H1 (cell line): Measurements from ENCODE around the gene HELZ2. TPM values are rescaled to one million over a fixed set of nuclear protein-coding genes. Genes with fewer than 3 reads are reported as not detected.
A peak's percentile ranks its signal among the peaks of the same experiment; 100 is the strongest.

Experiments used
- CTCF ChIA-PET: fragments of 300-600 bp; sonication (Branson Sonifier 250); formaldehyde crosslinking; loops from one replicate; lab custom pipeline; 2021; ENCODE audit not compliant: partially characterized antibody; lab: Charles Lee
- POLR2A ChIA-PET: fragments of 300-600 bp; sonication (Branson Sonifier 250); formaldehyde crosslinking; loops from one replicate; lab custom pipeline; 2021; ENCODE audit warnings: inconsistent platforms; ENCODE audit not compliant: partially characterized antibody; lab: Charles Lee
- DNase-seq, 2 experiments: peaks; one replicate each; pipeline versions ENCODE4 v3.0.0 to v3.0.0-alpha.2; 2010 to 2022; ENCODE audit warnings: low spot score in 2 of 2, low read depth in 1 of 2, mixed read lengths in 1 of 2
- FAIRE-seq: peaks from 2 replicates; lab custom pipeline; 2011; peaks lifted over from hg19 to GRCh38; lab: Jason Lieb, UNC
- H2AFZ ChIP-seq: 2 replicates; pipeline ENCODE4 v1.8.1; 2012; ENCODE audit warnings: low read length, inconsistent platforms
- H2AK5ac ChIP-seq: 2 replicates; pipeline ENCODE4 v1.6.1; 2013; ENCODE audit warnings: low read depth, low read length
- H2BK120ac ChIP-seq: replicated peaks from 2 replicates; pipeline ENCODE3; 2013; ENCODE audit warnings: low read depth, low read length, inconsistent platforms
- H2BK12ac ChIP-seq: 2 replicates; pipeline ENCODE4 v1.6.1; 2013; ENCODE audit warnings: low read depth, low read length
- H2BK15ac ChIP-seq: 2 replicates; pipeline ENCODE4 v1.6.1; 2013; ENCODE audit warnings: low read length
- H2BK20ac ChIP-seq: 2 replicates; pipeline ENCODE4 v1.6.1; 2013; ENCODE audit warnings: low read length
- H2BK5ac ChIP-seq: 2 replicates; pipeline ENCODE4 v1.6.1; 2013; ENCODE audit warnings: low read depth, low read length
- H3K14ac ChIP-seq: 2 replicates; pipeline ENCODE4 v1.6.1; 2013; ENCODE audit warnings: inconsistent platforms; ENCODE audit not compliant: insufficient read length
- H3K18ac ChIP-seq: 2 replicates; pipeline ENCODE4 v1.6.1; 2013; ENCODE audit warnings: low read length; ENCODE audit errors: extremely low read depth
- H3K23ac ChIP-seq: 2 replicates; pipeline ENCODE4 v1.6.1; 2013; ENCODE audit warnings: inconsistent platforms; ENCODE audit not compliant: insufficient read length
- H3K23me2 ChIP-seq: 2 replicates; pipeline ENCODE4 v1.6.1; 2013; ENCODE audit warnings: low read depth, low read length
- H3K27ac ChIP-seq: 2 replicates; pipeline ENCODE4 v1.6.1; 2011; ENCODE audit warnings: low read depth, low read length, inconsistent platforms
- H3K27me3 ChIP-seq, 4 experiments: replicated peaks in 1 of 4; 1 replicate in 1 of 4; 2 replicates in 3 of 4; pipeline versions ENCODE4 v1.6.1 to v1.8.1; 2011 to 2013; ENCODE audit warnings: low read length in 3 of 4, mild to moderate bottlenecking in 3 of 4, inconsistent platforms in 2 of 4, mixed read lengths in 2 of 4, moderate library complexity in 1 of 4; ENCODE audit not compliant: control insufficient read depth in 3 of 4, insufficient read depth in 3 of 4; ENCODE audit errors: extremely low read depth in 1 of 4
- H3K36me3 ChIP-seq, 4 experiments: 2 replicates each; pipeline versions ENCODE4 v1.6.1 to v1.8.1; 2011 to 2013; ENCODE audit warnings: mild to moderate bottlenecking in 4 of 4, low read length in 3 of 4, moderate library complexity in 2 of 4, control low read depth in 1 of 4, inconsistent platforms in 1 of 4; ENCODE audit not compliant: insufficient read depth in 4 of 4, control insufficient read depth in 2 of 4
- H3K4ac ChIP-seq: replicated peaks from 2 replicates; pipeline ENCODE3; 2013; ENCODE audit warnings: low read length, low read depth, mixed read lengths, inconsistent platforms; ENCODE audit not compliant: insufficient read length
- H3K4me1 ChIP-seq, 4 experiments: replicated peaks in 1 of 4; 1 replicate in 1 of 4; 2 replicates in 3 of 4; pipeline versions ENCODE4 v1.6.1 to v1.8.1; 2011 to 2013; ENCODE audit warnings: low read length in 3 of 4, inconsistent platforms in 2 of 4, mixed read lengths in 1 of 4; ENCODE audit not compliant: insufficient read depth in 4 of 4, control insufficient read depth in 3 of 4
- H3K4me2 ChIP-seq, 2 experiments: 2 replicates each; pipeline versions ENCODE4 v1.6.1 to v1.8.1; 2011 to 2013; ENCODE audit warnings: low read depth in 2 of 2, low read length in 2 of 2, control low read depth in 1 of 2, inconsistent platforms in 1 of 2, mild to moderate bottlenecking in 1 of 2; ENCODE audit not compliant: insufficient read depth in 1 of 2
- H3K4me3 ChIP-seq, 4 experiments: fragments of 200-600, 300-600 bp in 1 of 4; sonication (generic), shearing (Covaris generic), sonication (Bioruptor Twin) in 1 of 4; 2 replicates each; pipeline versions ENCODE4 v1.5.1 to v1.8.1; 2011 to 2016; ENCODE audit warnings: low read length in 4 of 4, low read depth in 3 of 4, control low read depth in 2 of 4, inconsistent platforms in 2 of 4, mild to moderate bottlenecking in 2 of 4, mixed read lengths in 1 of 4, moderate library complexity in 1 of 4; ENCODE audit not compliant: insufficient read depth in 2 of 4; ENCODE audit errors: extremely low read depth in 1 of 4
- H3K56ac ChIP-seq: replicated peaks from 2 replicates; pipeline ENCODE3; 2013; ENCODE audit warnings: low read depth, mild to moderate bottlenecking, mixed read lengths, low read length, inconsistent platforms; ENCODE audit not compliant: insufficient read length
- H3K79me1 ChIP-seq: 2 replicates; pipeline ENCODE4 v1.6.1; 2013; ENCODE audit warnings: low read depth, low read length, control low read depth
- H3K79me2 ChIP-seq, 2 experiments: 2 replicates each; pipeline versions ENCODE4 v1.6.1 to v1.8.1; 2012 to 2013; ENCODE audit warnings: low read length in 2 of 2, mild to moderate bottlenecking in 2 of 2, inconsistent platforms in 1 of 2; ENCODE audit not compliant: insufficient read depth in 2 of 2, control insufficient read depth in 1 of 2
- H3K9ac ChIP-seq, 4 experiments: replicated peaks in 1 of 4; 1 replicate in 1 of 4; 2 replicates in 3 of 4; pipeline versions ENCODE4 v1.6.1 to v1.8.1; 2011 to 2013; ENCODE audit warnings: low read depth in 3 of 4, low read length in 3 of 4, control low read depth in 2 of 4, mild to moderate bottlenecking in 2 of 4, moderate library complexity in 2 of 4, inconsistent platforms in 1 of 4; ENCODE audit errors: extremely low read depth in 1 of 4
- H3K9me3 ChIP-seq, 2 experiments: 2 replicates each; pipeline versions ENCODE4 v1.6.1 to v1.8.1; 2012 to 2013; ENCODE audit warnings: mild to moderate bottlenecking in 2 of 2, moderate library complexity in 2 of 2, control low read depth in 1 of 2, inconsistent platforms in 1 of 2, low read depth in 1 of 2, low read length in 1 of 2, mixed read lengths in 1 of 2; ENCODE audit not compliant: insufficient read depth in 2 of 2
- H4K20me1 ChIP-seq, 2 experiments: replicated peaks in 1 of 2; 2 replicates each; pipeline versions ENCODE3 to v1.8.1; 2011 to 2013; ENCODE audit warnings: inconsistent platforms in 2 of 2, low read length in 2 of 2, mild to moderate bottlenecking in 1 of 2; ENCODE audit not compliant: insufficient read depth in 2 of 2, control insufficient read depth in 1 of 2
- H4K5ac ChIP-seq: 2 replicates; pipeline ENCODE4 v1.6.1; 2013; ENCODE audit warnings: low read length, low read depth, mixed read lengths, inconsistent platforms; ENCODE audit not compliant: insufficient read length
- H4K8ac ChIP-seq: 2 replicates; pipeline ENCODE4 v1.8.0; 2013; ENCODE audit warnings: mild to moderate bottlenecking, moderate library complexity, low read length, inconsistent platforms; ENCODE audit not compliant: insufficient read depth; ENCODE audit errors: extremely low read depth
- H4K91ac ChIP-seq: replicated peaks from 2 replicates; pipeline ENCODE3; 2013; ENCODE audit warnings: low read length, mixed read lengths, inconsistent platforms; ENCODE audit not compliant: insufficient read length
- BACH1 ChIP-seq: IDR thresholded peaks from 2 replicates; pipeline ENCODE4 v1.6.1; 2012; ENCODE audit warnings: low read length, improper control_type of control experiment
- CBX5 ChIP-seq: fragments of 300-800, 300-1000 bp; sonication (generic); IDR thresholded peaks from 2 replicates; pipeline ENCODE4 v1.7.1; 2016; ENCODE audit warnings: antibody characterized with exemption, low read length, low read depth
- EZH2 ChIP-seq: fragments of 200-600 bp; sonication (generic); IDR thresholded peaks from 2 replicates; pipeline ENCODE4 v1.7.1; 2012; ENCODE audit warnings: low read depth, mild to moderate bottlenecking, moderate library complexity, low read length, inconsistent platforms; ENCODE audit not compliant: severe bottlenecking
- JUN ChIP-seq: IDR thresholded peaks from 2 replicates; pipeline ENCODE4 v1.6.1; 2011; ENCODE audit warnings: low read depth, mild to moderate bottlenecking, improper control_type of control experiment, low read length
- JUND ChIP-seq: IDR thresholded peaks from 2 replicates; pipeline ENCODE4 v1.6.1; 2011; ENCODE audit warnings: mild to moderate bottlenecking, improper control_type of control experiment, low read length
- PHF8 ChIP-seq: fragments of 200-600 bp; sonication (generic); conservative IDR thresholded peaks from 2 replicates; pipeline ENCODE4 v1.7.1; 2012; ENCODE audit warnings: low read depth, mild to moderate bottlenecking, inconsistent platforms, low read length, moderate library complexity
- RAD21 ChIP-seq, 2 experiments: IDR thresholded peaks in 1 of 2; conservative IDR thresholded peaks in 1 of 2; 2 replicates each; pipeline ENCODE4 v1.6.1; 2011; ENCODE audit warnings: low read depth in 2 of 2, low read length in 2 of 2, improper control_type of control experiment in 1 of 2, inconsistent platforms in 1 of 2, mild to moderate bottlenecking in 1 of 2, moderate library complexity in 1 of 2
- SIRT6 ChIP-seq: IDR thresholded peaks from one replicate; pipeline ENCODE4 v1.7.1; 2012; ENCODE audit warnings: low read length, inconsistent platforms
- SP4 ChIP-seq: IDR thresholded peaks from 2 replicates; pipeline ENCODE4 v1.6.1; 2012; ENCODE audit warnings: low read length, inconsistent platforms
- TBP ChIP-seq: IDR thresholded peaks from 2 replicates; pipeline ENCODE4 v1.6.1; 2011; ENCODE audit warnings: low read depth, low read length, improper control_type of control experiment
- USF2 ChIP-seq: IDR thresholded peaks from 2 replicates; pipeline ENCODE4 v1.6.1; 2011; ENCODE audit warnings: low read length, improper control_type of control experiment
- WGBS, 2 experiments: shearing (Covaris generic) in 1 of 2; methylation state at CpG; one replicate each; pipeline versions ENCODE4 v1.1.6 to v1.1.7; 2013 to 2015; ENCODE audit warnings: low lambda C conversion rate in 2 of 2, mixed read lengths in 2 of 2, inconsistent platforms in 1 of 2, low coverage in 1 of 2, missing lambda C conversion rate in 1 of 2; ENCODE audit not compliant: insufficient replicate concordance in 2 of 2, insufficient coverage in 1 of 2, insufficient read length in 1 of 2; ENCODE audit errors: extremely low coverage in 1 of 2, missing lambda C conversion rate in 1 of 2; 5-methylcytosine and 5-hydroxymethylcytosine counted together
- polyA plus RNA-seq, 7 experiments: library from polyadenylated mRNA; depleted of rRNA in 3 of 7; stranded (reverse) in 5 of 7; unstranded in 2 of 7; fragments of >200 nt in 5 of 7; fragments of 200-250 nt in 2 of 7; gene quantifications; 1 replicate in 5 of 7; 2 replicates in 1 of 7; 4 replicates in 1 of 7; pipeline versions ENCODE4 v1.2.1 to v1.2.3, GENCODE V29; 2011 to 2013; ENCODE audit warnings: missing spikeins in 2 of 7, mixed read lengths in 2 of 7
- total RNA-seq: library from RNA; stranded (reverse); fragmentation: NEBNext Ultra II Directional; extraction: Animal tissue kit (Norgen Biotek cat#: 25700); gene quantifications from 2 replicates; pipeline ENCODE4 v1.2.1, GENCODE V29; 2021

The HELZ2 gene
- total and polyA plus RNA-seq, 2 of the 8 experiments (the other 6 are each of a cell fraction or from before 2014, with no cell fraction given), result 7.9 to 17.5 TPM

DNA sequence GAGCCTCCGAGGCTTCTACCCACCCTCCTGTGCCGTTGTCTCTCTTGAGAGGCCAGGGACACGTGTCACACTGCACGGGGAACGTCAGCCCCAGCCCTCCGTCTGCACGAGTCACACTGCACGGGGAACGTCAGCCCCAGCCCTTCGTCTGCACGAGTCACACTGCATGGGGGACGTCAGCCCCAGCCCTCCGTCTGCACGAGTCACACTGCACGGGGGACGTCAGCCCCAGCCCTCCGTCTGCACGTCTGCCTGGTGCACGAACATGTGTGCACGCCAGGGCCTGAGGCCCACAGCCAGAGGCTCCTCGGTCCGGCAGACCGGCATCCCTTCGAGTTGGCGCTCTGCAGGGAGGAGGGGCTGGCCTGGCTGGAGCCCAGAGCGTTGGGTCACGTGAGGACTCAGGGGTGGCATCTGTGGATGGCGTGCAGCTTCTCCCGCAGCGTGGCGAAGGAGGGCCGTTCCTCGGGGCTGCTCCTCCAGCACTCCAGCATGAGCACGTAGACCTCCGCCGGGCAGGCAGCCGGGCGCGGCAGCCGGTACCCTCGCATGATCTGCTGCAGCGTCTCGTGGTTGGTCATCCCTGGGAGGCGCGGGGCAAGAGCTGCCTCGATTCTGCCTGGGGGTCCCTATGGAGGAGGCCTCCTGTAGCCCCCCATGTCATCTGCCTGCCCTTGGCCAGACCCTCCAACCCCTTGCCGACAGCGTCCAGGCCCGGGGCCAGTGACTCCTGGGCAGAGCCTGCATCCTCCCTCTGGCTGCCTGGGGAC lies 33.4 kb downstream of the HELZ2 start:
- no peaks in the 10 kb centered on the region for H4K20me1 ChIP-seq
- H2BK120ac ChIP-seq, result no peak overlapping the region
- no peak overlapping the region for H4K91ac ChIP-seq
- peaks cover 0 to 10% (median 0%) of the 10 kb centered on the region in 4 experiments; a peak in 4 of 7 replicates for H3K4me1 ChIP-seq
- H3K23me2 ChIP-seq, result no peaks in the 10 kb centered on the region
- FAIRE-seq (no peak), DNase-seq (no peak)
- no peaks in the 10 kb centered on the region for H3K79me2 ChIP-seq
- H3K9me3 ChIP-seq, result no peaks in the 10 kb centered on the region
- no peak overlapping the region for H2BK20ac ChIP-seq
- 0 out of 2 replicates have a peak overlapping the region, but pooled peaks have one; percentile 72 for H2BK15ac ChIP-seq
- 93% methylated on average over 38 of the region's 49 CpGs; no CpG with 5 or more reads in 1 of the 2 experiments for WGBS, 2 experiments
- H3K4me2 ChIP-seq, result no peak overlapping the region
- no peaks in the 10 kb centered on the region for H3K79me1 ChIP-seq
- H4K8ac ChIP-seq, result peak overlapping the region; percentile 35; the same call in 1 of the 2 replicates
- H3K27me3 ChIP-seq, result no peaks in the 10 kb centered on the region
- H3K4me3 ChIP-seq, result no peak overlapping the region
- H3K14ac ChIP-seq, result no peak overlapping the region
- H3K27ac ChIP-seq, result no peak overlapping the region
- H2AK5ac ChIP-seq, result no peak overlapping the region
- H2AFZ ChIP-seq, result no peak overlapping the region
- no peak overlapping the region for H2BK12ac ChIP-seq
- no peak overlapping the region for H3K56ac ChIP-seq
- no peak overlapping the region for H3K4ac ChIP-seq
- no peak overlapping the region for H2BK5ac ChIP-seq
- H4K5ac ChIP-seq, result no peak overlapping the region
- H3K23ac ChIP-seq, result no peak overlapping the region
- ChIA-PET POLR2A (interaction anchor here (1.1 to 1.3 kb wide), 2 partner anchors 35 to 197 kb away, joined by 3 read pairs; no protein-coding TSS in a partner anchor), CTCF (interaction anchor here (1.2 to 3.9 kb wide), 6 partner anchors 9 to 98 kb away, joined by 3 to 17 read pairs (median 5); partner anchors contain the start of gene FNDC11)
- H3K36me3 ChIP-seq, result no peaks in the 10 kb centered on the region
- no peak overlapping the region for H3K9ac ChIP-seq
- no peak overlapping the region; the same call in 1 of the 2 replicates for H3K18ac ChIP-seq
- TF ChIP-seq JUN, result no peak
- no peak for TF ChIP-seq TBP
- TF ChIP-seq CBX5, result no peak
- TF ChIP-seq SIRT6, result no peak
- TF ChIP-seq USF2, result no peak
- no peak for TF ChIP-seq BACH1
- no peak for TF ChIP-seq EZH2
- no peak for TF ChIP-seq RAD21 (IDR thresholded peaks at IDR 0.05 in 1 of 2, conservative IDR thresholded peaks at IDR 0.05 in 1 of 2; ENCODE audit: low read depth in 2 of 2, low read length in 2 of 2)
- no peak for TF ChIP-seq PHF8
- TF ChIP-seq JUND, result no peak
- TF ChIP-seq SP4, result no peak
